H9 (cell line): ENCODE measurements around the gene PDS5B. TPM values are rescaled to one million over a fixed set of nuclear protein-coding genes. Genes with fewer than 3 reads are reported as not detected.
"Not testable (repeated sequence)": the region's sequence is repeated elsewhere in the genome, so short reads cannot be mapped to it uniquely, and the experiment has no call there.

Experiments
- DNase-seq: peaks from one replicate; pipeline ENCODE4 v3.0.0-alpha.2; 2017
- H2AFZ ChIP-seq: one replicate; pipeline ENCODE4 v1.6.1; 2013; ENCODE audit warnings: mild to moderate bottlenecking, low read length, control low read depth, moderate library complexity
- H2AK5ac ChIP-seq: 2 replicates; pipeline ENCODE4 v1.6.1; 2013; ENCODE audit warnings: low read length, control low read depth, mixed read lengths; ENCODE audit not compliant: insufficient read length
- H2BK120ac ChIP-seq: one replicate; pipeline ENCODE4 v1.6.1; 2013; ENCODE audit warnings: low read depth, mild to moderate bottlenecking, low read length, control low read depth, inconsistent platforms; ENCODE audit not compliant: poor library complexity, severe bottlenecking
- H2BK12ac ChIP-seq: 2 replicates; pipeline ENCODE4 v1.6.1; 2013; ENCODE audit warnings: low read length, control low read depth, mixed read lengths, low read depth; ENCODE audit not compliant: insufficient read length
- H2BK15ac ChIP-seq: 2 replicates; pipeline ENCODE4 v1.6.1; 2013; ENCODE audit warnings: low read depth, low read length, control low read depth
- H2BK20ac ChIP-seq: one replicate; pipeline ENCODE4 v1.6.1; 2013; ENCODE audit warnings: low read depth, mild to moderate bottlenecking, low read length, control low read depth, inconsistent platforms; ENCODE audit not compliant: poor library complexity, severe bottlenecking
- H2BK5ac ChIP-seq: 2 replicates; pipeline ENCODE4 v1.6.1; 2013; ENCODE audit warnings: low read length, control low read depth, mixed read lengths; ENCODE audit not compliant: insufficient read length
- H3K14ac ChIP-seq: 2 replicates; pipeline ENCODE4 v1.6.1; 2013; ENCODE audit warnings: low read length, control low read depth; ENCODE audit not compliant: insufficient read depth
- H3K18ac ChIP-seq: 2 replicates; pipeline ENCODE4 v1.6.1; 2013; ENCODE audit warnings: low read depth, mild to moderate bottlenecking, mixed read lengths, low read length, control low read depth; ENCODE audit not compliant: insufficient read length
- H3K23ac ChIP-seq: 2 replicates; pipeline ENCODE4 v1.6.1; 2013; ENCODE audit warnings: low read length, control low read depth, mixed read lengths, low read depth; ENCODE audit not compliant: insufficient read length
- H3K23me2 ChIP-seq: 2 replicates; pipeline ENCODE4 v1.6.1; 2013; ENCODE audit warnings: low read depth, mild to moderate bottlenecking, mixed read lengths, low read length, control low read depth; ENCODE audit not compliant: insufficient read length, poor library complexity, severe bottlenecking
- H3K27ac ChIP-seq: 2 replicates; pipeline ENCODE4 v1.5.1; 2013; ENCODE audit warnings: low read length, control low read depth, mixed read lengths, low read depth; ENCODE audit not compliant: insufficient read length
- H3K27me3 ChIP-seq: 2 replicates; pipeline ENCODE4 v1.6.1; 2013; ENCODE audit warnings: low read length, control low read depth, inconsistent platforms; ENCODE audit not compliant: insufficient read depth
- H3K4ac ChIP-seq: 2 replicates; pipeline ENCODE4 v1.6.1; 2013; ENCODE audit warnings: low read depth, mild to moderate bottlenecking, control low read depth, inconsistent platforms, low read length, moderate library complexity
- H3K4me1 ChIP-seq: 2 replicates; pipeline ENCODE4 v1.6.1; 2013; ENCODE audit warnings: low read length, control low read depth, inconsistent platforms; ENCODE audit not compliant: insufficient read depth
- H3K4me2 ChIP-seq: 2 replicates; pipeline ENCODE4 v1.6.1; 2013; ENCODE audit warnings: low read length, control low read depth, mixed read lengths; ENCODE audit not compliant: insufficient read length, insufficient read depth
- H3K56ac ChIP-seq: 2 replicates; pipeline ENCODE4 v1.6.1; 2013; ENCODE audit warnings: low read depth, mild to moderate bottlenecking, mixed read lengths, low read length, control low read depth; ENCODE audit not compliant: insufficient read length
- H3K79me1 ChIP-seq: 2 replicates; pipeline ENCODE4 v1.6.1; 2013; ENCODE audit warnings: low read depth, mild to moderate bottlenecking, moderate library complexity, low read length, control low read depth, inconsistent platforms; ENCODE audit not compliant: insufficient read depth, poor library complexity, severe bottlenecking
- H3K79me2 ChIP-seq: 2 replicates; pipeline ENCODE4 v1.6.1; 2013; ENCODE audit warnings: low read length, control low read depth, inconsistent platforms; ENCODE audit not compliant: insufficient read depth
- H3K9ac ChIP-seq: 2 replicates; pipeline ENCODE4 v1.6.1; 2013; ENCODE audit warnings: low read length, control low read depth, mixed read lengths; ENCODE audit not compliant: insufficient read length; ENCODE audit errors: extremely low read depth
- H3K9me3 ChIP-seq: one replicate; pipeline ENCODE4 v1.6.1; 2013; ENCODE audit warnings: low read depth, low read length, inconsistent platforms; ENCODE audit not compliant: control insufficient read depth
- H3T11ph ChIP-seq: one replicate; pipeline ENCODE4 v1.6.1; 2013; ENCODE audit warnings: mild to moderate bottlenecking, low read length, control low read depth, inconsistent platforms
- H4K20me1 ChIP-seq: one replicate; pipeline ENCODE4 v1.6.1; 2013; ENCODE audit not compliant: control insufficient read depth, insufficient read length, insufficient read depth
- H4K5ac ChIP-seq: 2 replicates; pipeline ENCODE4 v1.6.1; 2013; ENCODE audit warnings: low read depth, mild to moderate bottlenecking, mixed read lengths, low read length, control low read depth; ENCODE audit not compliant: insufficient read length
- H4K8ac ChIP-seq: replicated peaks from 2 replicates; pipeline ENCODE4 v1.6.1; 2013; ENCODE audit warnings: low read length, control low read depth, mixed read lengths, low read depth; ENCODE audit not compliant: insufficient read length
- H4K91ac ChIP-seq: 2 replicates; pipeline ENCODE4 v1.6.1; 2013; ENCODE audit warnings: low read depth, mild to moderate bottlenecking, moderate library complexity, mixed read lengths, low read length, control low read depth; ENCODE audit not compliant: insufficient read length
- H3K27ac Mint-ChIP-seq, 3 experiments: 2 replicates in 2 of 3; 3 replicates in 1 of 3; pipeline ENCODE4 v1.8.0; 2020 to 2021; ENCODE audit warnings: mixed read lengths in 3 of 3, mild to moderate bottlenecking in 1 of 3, moderate library complexity in 1 of 3
- H3K27me3 Mint-ChIP-seq: 2 replicates; pipeline ENCODE4 v1.8.0; 2021; ENCODE audit warnings: low read depth, mild to moderate bottlenecking, moderate library complexity, mixed read lengths
- H3K36me3 Mint-ChIP-seq, 3 experiments: 2 replicates in 2 of 3; 3 replicates in 1 of 3; pipeline ENCODE4 v1.8.0; 2020 to 2021; ENCODE audit warnings: low read depth in 3 of 3, mixed read lengths in 3 of 3; ENCODE audit not compliant: insufficient read depth in 1 of 3
- H3K4me1 Mint-ChIP-seq, 2 experiments: 2 replicates each; pipeline ENCODE4 v1.8.0; 2020; ENCODE audit warnings: mixed read lengths in 2 of 2
- H3K4me3 Mint-ChIP-seq, 2 experiments: 2 replicates in 1 of 2; 3 replicates in 1 of 2; pipeline ENCODE4 v1.8.0; 2020 to 2021; ENCODE audit warnings: mild to moderate bottlenecking in 2 of 2, mixed read lengths in 2 of 2, moderate library complexity in 1 of 2
- H3K9me3 Mint-ChIP-seq, 2 experiments: 2 replicates in 1 of 2; 3 replicates in 1 of 2; pipeline ENCODE4 v1.8.0; 2020; ENCODE audit warnings: mild to moderate bottlenecking in 2 of 2, mixed read lengths in 2 of 2, moderate library complexity in 1 of 2
- WGBS: extraction: QIAGEN DNeasy Blood & Tissue Kit; methylation state at CpG from one replicate; pipeline ENCODE4 v1.1.7; 2013; ENCODE audit warnings: missing lambda C conversion rate, low lambda C conversion rate, mixed read lengths; ENCODE audit not compliant: insufficient read length; ENCODE audit errors: extremely low coverage; 5-methylcytosine and 5-hydroxymethylcytosine counted together
- total RNA-seq: library from RNA; stranded (reverse); gene quantifications from 2 replicates; pipeline ENCODE4 v1.2.1, GENCODE V29; 2021
- TF ChIP-seq, protein P1 (sequence below): fragments of 200-600 bp; sonication (generic); conservative IDR thresholded peaks from 3 replicates; pipeline ENCODE4 v1.8.0; 2021; ENCODE audit warnings: antibody characterized with exemption, mild to moderate bottlenecking

Gene PDS5B
- total RNA-seq, 1 experiment from 2014 or later: 50.0 TPM

DNA sequence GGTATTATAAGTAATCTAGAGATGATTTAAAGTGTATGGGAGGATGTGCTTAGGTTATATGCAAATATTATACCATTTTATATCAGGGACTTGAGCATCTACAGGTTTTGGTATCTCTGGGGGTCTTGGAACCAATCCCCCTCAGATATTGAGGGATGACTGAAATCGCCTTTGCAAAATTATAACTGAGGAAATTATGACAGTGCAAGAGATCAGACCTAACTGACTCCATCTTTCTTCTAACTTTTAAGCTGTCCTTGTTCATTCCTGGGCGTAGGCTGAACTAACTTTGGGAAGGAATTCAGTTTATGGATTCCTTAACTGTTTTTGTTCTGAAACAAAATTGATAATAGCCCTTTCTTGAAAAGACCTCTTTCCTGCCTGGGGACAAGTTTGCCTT is 239.2 kb downstream of the PDS5B start:
- Mint-ChIP-seq H3K9me3 (no peaks in the 10 kb centered on the region), H3K27ac (no peak overlapping the region), H3K4me1 (peaks cover 20 to 21% of the 10 kb centered on the region in 2 experiments), H3K4me3 (no peak overlapping the region), H3K27me3 (no peaks in the 10 kb centered on the region), H3K36me3 (peaks cover 0 to 2% (median 0%) of the 10 kb centered on the region in 3 experiments; a peak in 1 of 7 replicates)
- TF ChIP-seq, protein P1, sequence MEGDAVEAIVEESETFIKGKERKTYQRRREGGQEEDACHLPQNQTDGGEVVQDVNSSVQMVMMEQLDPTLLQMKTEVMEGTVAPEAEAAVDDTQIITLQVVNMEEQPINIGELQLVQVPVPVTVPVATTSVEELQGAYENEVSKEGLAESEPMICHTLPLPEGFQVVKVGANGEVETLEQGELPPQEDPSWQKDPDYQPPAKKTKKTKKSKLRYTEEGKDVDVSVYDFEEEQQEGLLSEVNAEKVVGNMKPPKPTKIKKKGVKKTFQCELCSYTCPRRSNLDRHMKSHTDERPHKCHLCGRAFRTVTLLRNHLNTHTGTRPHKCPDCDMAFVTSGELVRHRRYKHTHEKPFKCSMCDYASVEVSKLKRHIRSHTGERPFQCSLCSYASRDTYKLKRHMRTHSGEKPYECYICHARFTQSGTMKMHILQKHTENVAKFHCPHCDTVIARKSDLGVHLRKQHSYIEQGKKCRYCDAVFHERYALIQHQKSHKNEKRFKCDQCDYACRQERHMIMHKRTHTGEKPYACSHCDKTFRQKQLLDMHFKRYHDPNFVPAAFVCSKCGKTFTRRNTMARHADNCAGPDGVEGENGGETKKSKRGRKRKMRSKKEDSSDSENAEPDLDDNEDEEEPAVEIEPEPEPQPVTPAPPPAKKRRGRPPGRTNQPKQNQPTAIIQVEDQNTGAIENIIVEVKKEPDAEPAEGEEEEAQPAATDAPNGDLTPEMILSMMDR: no peak
- Histone ChIP-seq H3K18ac (no peak overlapping the region), H2BK5ac (no peak overlapping the region), H3K14ac (no peak overlapping the region), H3K4ac (no peak overlapping the region), H3T11ph (no peak overlapping the region), H2BK15ac (no peak overlapping the region), H2BK12ac (no peak overlapping the region), H3K9ac (no peak overlapping the region), H2AK5ac (no peak overlapping the region), H3K23ac (no peak overlapping the region), H3K27me3 (no peaks in the 10 kb centered on the region), H3K79me1 (no peaks in the 10 kb centered on the region), H2BK20ac (no peak overlapping the region), H3K56ac (no peak overlapping the region), H4K20me1 (no peaks in the 10 kb centered on the region), H4K5ac (no peak overlapping the region), H2BK120ac (no peak overlapping the region), H3K23me2 (no peaks in the 10 kb centered on the region), H2AFZ (no peak overlapping the region), H3K4me1 (peaks cover 4% of the 10 kb centered on the region; the same call in 1 of the 2 replicates), H4K91ac (no peak overlapping the region), H3K9me3 (no peaks in the 10 kb centered on the region), H3K4me2 (no peak overlapping the region), H4K8ac (no peak overlapping the region), H3K79me2 (no peaks in the 10 kb centered on the region), H3K27ac (no peak overlapping the region)
- WGBS: no CpG with 5 or more reads among the region's 2 CpGs
- no peak for DNase-seq

DNA sequence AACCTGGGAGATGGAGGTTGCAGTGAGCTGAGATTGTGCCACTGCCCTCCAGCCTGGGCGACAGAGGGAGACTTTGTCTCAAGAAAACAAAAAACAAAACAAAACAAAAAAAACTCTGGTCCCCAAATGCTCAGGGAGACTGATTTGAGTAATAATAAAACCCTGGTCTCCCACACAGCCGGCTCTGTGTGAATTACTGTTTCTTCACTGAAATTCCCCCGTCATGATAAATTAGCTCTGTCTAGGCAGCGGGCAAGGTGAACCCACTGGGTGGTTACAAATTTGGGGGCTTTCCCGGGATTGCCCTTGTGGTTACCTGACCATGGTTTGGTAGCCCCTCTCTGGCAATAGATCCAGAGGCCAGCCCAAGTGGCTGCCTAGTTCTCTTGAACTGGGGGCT is 240.1 kb downstream of the PDS5B start:
- H3K27ac ChIP-seq, H3K79me2 ChIP-seq, H3K4me3 Mint-ChIP-seq, H3K4me2 ChIP-seq, H3K27me3 ChIP-seq, H3K9me3 ChIP-seq, H4K5ac ChIP-seq, H3K56ac ChIP-seq, H2BK5ac ChIP-seq, H3K9me3 Mint-ChIP-seq, H3K4me1 ChIP-seq, H2BK12ac ChIP-seq, H3K18ac ChIP-seq, H3K23ac ChIP-seq, H2BK120ac ChIP-seq, H3K9ac ChIP-seq, H2AFZ ChIP-seq, H3K36me3 Mint-ChIP-seq, H3T11ph ChIP-seq, H2AK5ac ChIP-seq, DNase-seq, H3K4ac ChIP-seq, H4K91ac ChIP-seq, H3K14ac ChIP-seq, H3K27ac Mint-ChIP-seq, H4K8ac ChIP-seq, H2BK15ac ChIP-seq, H4K20me1 ChIP-seq, H2BK20ac ChIP-seq, H3K27me3 Mint-ChIP-seq, H3K79me1 ChIP-seq, H3K23me2 ChIP-seq: not testable (repeated sequence)
- WGBS: no CpG with 5 or more reads among the region's 5 CpGs
- H3K4me1 Mint-ChIP-seq: peaks cover 24% of the 10 kb centered on the region in 2 experiments
